ENCODE data around the gene ADM.
A peak's percentile ranks its signal among the peaks of the same experiment; 100 is the strongest.
"Not testable (repeated sequence)": the region's sequence is repeated elsewhere in the genome, so short reads cannot be mapped to it uniquely, and the experiment has no call there.

Gene ADM

GRCh38 chr11:10304495-10305261 is at the start of gene ADM:
Gene ADM, plus strand, starts transcription at chr11:10305073. Its CDS starts 628 bp downstream, at chr11:10305701.
- peak within 1 kb of the TSS; percentile 97 for H3K9ac ChIP-seq (ENCODE audit: insufficient read length, low read depth)
- peaks cover 14% of the 10 kb centered on the region for H3K36me3 ChIP-seq (ENCODE audit: insufficient read depth, insufficient read length, low read length)
- H3K4me1 ChIP-seq (ENCODE audit: insufficient read depth, insufficient read length) = peaks cover 7% of the 10 kb centered on the region
- no peak for TF ChIP-seq ZNF274 (IDR thresholded peaks at IDR 0.05; ENCODE audit: low read depth, low read length)
- DNase-seq (ENCODE audit: low read depth, low spot score) = no peak
- H3K9me3 ChIP-seq (ENCODE audit: insufficient read depth, low read length) = no peaks in the 10 kb centered on the region
- H3K4me3 ChIP-seq (ENCODE audit: insufficient read length, low read depth) = peak within 1 kb of the TSS; percentile 93
- H3K27me3 ChIP-seq (ENCODE audit: insufficient read depth, insufficient read length) = peaks cover 36% of the 10 kb centered on the region

GRCh38 chr11:10255388-10256125 is 49.3 kb upstream of the ADM start:
- Histone ChIP-seq H3K36me3 (ENCODE audit: insufficient read depth, insufficient read length, low read length) (no peaks in the 10 kb centered on the region), H3K27me3 (ENCODE audit: insufficient read depth, insufficient read length) (no peaks in the 10 kb centered on the region), H3K4me1 (ENCODE audit: insufficient read depth, insufficient read length) (no peaks in the 10 kb centered on the region), H3K4me3 (ENCODE audit: insufficient read length, low read depth) (no peak overlapping the region), H3K9ac (ENCODE audit: insufficient read length, low read depth) (no peak overlapping the region), H3K9me3 (ENCODE audit: insufficient read depth, low read length) (0 out of 2 replicates have a peak, but pooled peaks cover 2% of the 10 kb centered on the region)
- TF ChIP-seq SUZ12 (IDR thresholded peaks at IDR 0.05; ENCODE audit: extremely low read depth, insufficient read depth, insufficient read length) = no peak
- TF ChIP-seq YY1 (IDR thresholded peaks at IDR 0.05; ENCODE audit: insufficient read depth, insufficient read length) = no peak
- no peak for TF ChIP-seq ZNF274 (IDR thresholded peaks at IDR 0.05; ENCODE audit: low read depth, low read length)
- no peak for DNase-seq (ENCODE audit: low read depth, low spot score)

- Histone ChIP-seq H3K4me1 (ENCODE audit: insufficient read depth, insufficient read length) (no peaks in the 10 kb centered on the region), H3K9me3 (ENCODE audit: insufficient read depth, low read length) (no peaks in the 10 kb centered on the region), H3K27me3 (ENCODE audit: insufficient read depth, insufficient read length) (no peaks in the 10 kb centered on the region), H3K4me3 (ENCODE audit: insufficient read length, low read depth) (no peak overlapping the region), H3K36me3 (ENCODE audit: insufficient read depth, insufficient read length, low read length) (no peaks in the 10 kb centered on the region), H3K9ac (ENCODE audit: insufficient read length, low read depth) (no peak overlapping the region)
- DNase-seq (ENCODE audit: low read depth, low spot score) = no peak
- TF ChIP-seq YY1 (IDR thresholded peaks at IDR 0.05; ENCODE audit: insufficient read depth, insufficient read length) (no peak), SUZ12 (IDR thresholded peaks at IDR 0.05; ENCODE audit: extremely low read depth, insufficient read depth, insufficient read length) (no peak)
Measured at GRCh38 chr11:10257478-10257877, 47.4 kb upstream of the ADM start.

GRCh38 chr11:10261821-10262220 is 43.1 kb upstream of the ADM start:
- no peak overlapping the region for H3K9ac ChIP-seq (ENCODE audit: insufficient read length, low read depth)
- DNase-seq (ENCODE audit: low read depth, low spot score) = no peak
- H3K4me3 ChIP-seq (ENCODE audit: insufficient read length, low read depth) = no peak overlapping the region
- no peaks in the 10 kb centered on the region for H3K27me3 ChIP-seq (ENCODE audit: insufficient read depth, insufficient read length)
- no peaks in the 10 kb centered on the region for H3K36me3 ChIP-seq (ENCODE audit: insufficient read depth, insufficient read length, low read length)
- H3K4me1 ChIP-seq (ENCODE audit: insufficient read depth, insufficient read length) = no peaks in the 10 kb centered on the region
- H3K9me3 ChIP-seq (ENCODE audit: insufficient read depth, low read length) = no peaks in the 10 kb centered on the region
- no peak for TF ChIP-seq SUZ12 (IDR thresholded peaks at IDR 0.05; ENCODE audit: extremely low read depth, insufficient read depth, insufficient read length)
- TF ChIP-seq ZNF274 (IDR thresholded peaks at IDR 0.05; ENCODE audit: low read depth, low read length) = no peak
- no peak for TF ChIP-seq YY1 (IDR thresholded peaks at IDR 0.05; ENCODE audit: insufficient read depth, insufficient read length)

GRCh38 chr11:10263929-10264328 is 40.9 kb upstream of the ADM start:
- Histone ChIP-seq H3K9me3 (ENCODE audit: insufficient read depth, low read length) (no peaks in the 10 kb centered on the region), H3K9ac (ENCODE audit: insufficient read length, low read depth) (no peak overlapping the region), H3K36me3 (ENCODE audit: insufficient read depth, insufficient read length, low read length) (no peaks in the 10 kb centered on the region), H3K4me3 (ENCODE audit: insufficient read length, low read depth) (no peak overlapping the region), H3K27me3 (ENCODE audit: insufficient read depth, insufficient read length) (no peaks in the 10 kb centered on the region), H3K4me1 (ENCODE audit: insufficient read depth, insufficient read length) (no peaks in the 10 kb centered on the region)
- no peak for DNase-seq (ENCODE audit: low read depth, low spot score)
- TF ChIP-seq ZNF274 (IDR thresholded peaks at IDR 0.05; ENCODE audit: low read depth, low read length) (no peak), YY1 (IDR thresholded peaks at IDR 0.05; ENCODE audit: insufficient read depth, insufficient read length) (no peak)

- H3K9ac ChIP-seq (ENCODE audit: insufficient read length, low read depth); H3K27me3 ChIP-seq (ENCODE audit: insufficient read depth, insufficient read length): not testable (repeated sequence)
Measured at GRCh38 chr11:10264716-10265115, 40.2 kb upstream of the ADM start.

GRCh38 chr11:10265936-10266335 is 38.9 kb upstream of the ADM start:
- no peak for DNase-seq (ENCODE audit: low read depth, low spot score)
- H3K4me1 ChIP-seq (ENCODE audit: insufficient read depth, insufficient read length) = no peaks in the 10 kb centered on the region
- no peak overlapping the region for H3K4me3 ChIP-seq (ENCODE audit: insufficient read length, low read depth)
- H3K9me3 ChIP-seq (ENCODE audit: insufficient read depth, low read length) = no peaks in the 10 kb centered on the region
- H3K36me3 ChIP-seq (ENCODE audit: insufficient read depth, insufficient read length, low read length) = no peaks in the 10 kb centered on the region
- no peak for TF ChIP-seq YY1 (IDR thresholded peaks at IDR 0.05; ENCODE audit: insufficient read depth, insufficient read length)
- no peak for TF ChIP-seq SUZ12 (IDR thresholded peaks at IDR 0.05; ENCODE audit: extremely low read depth, insufficient read depth, insufficient read length)
- no peak for TF ChIP-seq ZNF274 (IDR thresholded peaks at IDR 0.05; ENCODE audit: low read depth, low read length)
- H3K27me3 ChIP-seq (ENCODE audit: insufficient read depth, insufficient read length) = no peaks in the 10 kb centered on the region
- no peak overlapping the region for H3K9ac ChIP-seq (ENCODE audit: insufficient read length, low read depth)

More at GRCh38 chr11:10264716-10265115, 40.2 kb upstream of the ADM start:
- H3K4me1 ChIP-seq (ENCODE audit: insufficient read depth, insufficient read length); H3K36me3 ChIP-seq (ENCODE audit: insufficient read depth, insufficient read length, low read length); H3K9me3 ChIP-seq (ENCODE audit: insufficient read depth, low read length); H3K4me3 ChIP-seq (ENCODE audit: insufficient read length, low read depth); DNase-seq (ENCODE audit: low read depth, low spot score): not testable (repeated sequence)
